H1 (cell line): ENCODE results near the gene BMI1. TPM values are rescaled to one million over a fixed set of nuclear protein-coding genes. Genes with fewer than 3 reads are reported as not detected.

Experiments
- EGR1 ChIP-seq: IDR thresholded peaks from 2 replicates; pipeline ENCODE4 v1.6.1; 2011; ENCODE audit warnings: low read depth, low read length, borderline replicate concordance
- GTF2F1 ChIP-seq: IDR thresholded peaks from 2 replicates; pipeline ENCODE4 v1.6.1; 2012; ENCODE audit warnings: low read depth, low read length, improper control_type of control experiment, borderline replicate concordance
- HDAC2 ChIP-seq, 2 experiments: fragments of 300-600 bp in 1 of 2; sonication (generic) in 1 of 2; IDR thresholded peaks; 2 replicates each; pipeline ENCODE4 v1.6.1; 2011 to 2012; ENCODE audit warnings: low read depth in 2 of 2, low read length in 2 of 2, mild to moderate bottlenecking in 2 of 2, moderate library complexity in 2 of 2, borderline replicate concordance in 1 of 2, inconsistent platforms in 1 of 2
- KDM4A ChIP-seq: IDR thresholded peaks from one replicate; pipeline ENCODE4 v1.7.1; 2012; ENCODE audit warnings: low read depth, mild to moderate bottlenecking, moderate library complexity, low read length, inconsistent platforms; ENCODE audit not compliant: severe bottlenecking
- TEAD4 ChIP-seq: IDR thresholded peaks from 2 replicates; pipeline ENCODE4 v1.6.1; 2012; ENCODE audit warnings: low read depth, low read length, inconsistent platforms, mixed read lengths
- polyA plus RNA-seq, 7 experiments: library from polyadenylated mRNA; depleted of rRNA in 3 of 7; stranded (reverse) in 5 of 7; unstranded in 2 of 7; fragments of >200 nt in 5 of 7; fragments of 200-250 nt in 2 of 7; gene quantifications; 1 replicate in 5 of 7; 2 replicates in 1 of 7; 4 replicates in 1 of 7; pipeline versions ENCODE4 v1.2.1 to v1.2.3, GENCODE V29; 2011 to 2013; ENCODE audit warnings: missing spikeins in 2 of 7, mixed read lengths in 2 of 7
- total RNA-seq: library from RNA; stranded (reverse); fragmentation: NEBNext Ultra II Directional; extraction: Animal tissue kit (Norgen Biotek cat#: 25700); gene quantifications from 2 replicates; pipeline ENCODE4 v1.2.1, GENCODE V29; 2021
- TF ChIP-seq, protein P1 (sequence below): IDR thresholded peaks from 2 replicates; pipeline ENCODE4 v1.6.1; 2012; ENCODE audit warnings: inconsistent platforms

The BMI1 gene
- total and polyA plus RNA-seq, 2 of the 8 experiments (the other 6 are each of a cell fraction or from before 2014, with no cell fraction given) = 2.8 to 10.7 TPM

DNA sequence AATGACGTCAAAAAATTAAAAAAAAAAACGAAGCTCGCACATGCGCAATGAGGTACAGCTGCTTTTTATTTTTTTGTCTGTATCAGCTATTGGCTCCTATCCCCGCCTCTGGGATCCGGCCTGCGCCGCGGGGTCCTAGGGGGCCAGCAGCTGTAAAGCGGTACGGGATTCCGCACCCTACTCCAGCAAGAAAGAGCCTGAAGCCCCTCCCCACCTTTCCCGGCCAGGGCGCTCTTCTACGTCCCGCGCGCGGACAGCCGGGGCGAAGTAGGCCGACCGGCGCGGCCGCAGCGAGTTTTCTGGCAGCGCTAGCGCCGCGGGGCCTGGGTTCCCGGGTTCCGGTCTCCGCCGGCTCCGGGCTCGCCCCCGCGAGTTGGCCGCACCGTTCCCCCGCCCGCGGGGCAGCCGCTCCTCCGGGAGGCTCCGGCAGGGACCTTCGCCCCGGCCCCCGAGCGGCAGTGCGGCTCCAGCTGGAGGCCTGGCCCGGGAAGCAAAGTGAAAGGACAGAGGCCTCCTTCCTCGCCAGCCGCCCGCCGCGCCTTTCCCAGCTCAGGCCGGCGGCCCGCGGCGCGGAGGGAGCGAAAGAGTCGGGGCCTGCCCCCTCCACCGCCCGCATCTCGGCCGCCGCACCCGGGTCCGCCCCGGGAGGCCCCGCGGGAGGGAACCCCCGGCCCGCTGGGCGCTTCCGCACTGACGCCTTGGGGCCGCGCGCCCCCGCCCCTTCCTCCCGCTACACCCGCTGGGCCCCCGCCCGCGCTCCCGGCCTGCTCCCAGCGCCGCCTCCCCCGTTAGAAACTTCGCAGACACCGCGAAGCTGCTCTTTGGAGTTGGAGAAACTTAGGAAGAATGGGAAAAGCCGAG is 19.7 kb downstream of the BMI1 start (continued):
- peak; percentile 84 for TF ChIP-seq KDM4A
- TF ChIP-seq HDAC2 (IDR thresholded peaks at IDR 0.05; ENCODE audit: borderline replicate concordance in 1 of 2, low read depth in 2 of 2, low read length in 2 of 2) = peak in 1 of 2 experiments; percentile 57; a peak in 1 of 4 replicates
- no peak for TF ChIP-seq TEAD4
- TF ChIP-seq, protein P1, sequence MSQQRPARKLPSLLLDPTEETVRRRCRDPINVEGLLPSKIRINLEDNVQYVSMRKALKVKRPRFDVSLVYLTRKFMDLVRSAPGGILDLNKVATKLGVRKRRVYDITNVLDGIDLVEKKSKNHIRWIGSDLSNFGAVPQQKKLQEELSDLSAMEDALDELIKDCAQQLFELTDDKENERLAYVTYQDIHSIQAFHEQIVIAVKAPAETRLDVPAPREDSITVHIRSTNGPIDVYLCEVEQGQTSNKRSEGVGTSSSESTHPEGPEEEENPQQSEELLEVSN = no peak
- no peak; the same call in 1 of the 2 replicates for TF ChIP-seq EGR1
- no peak for TF ChIP-seq GTF2F1
- TF ChIP-seq, all 59 proteins: peak for 8
